T-helper 1 cell (primary cell): ENCODE results near the gene AARS2.
"Not testable (repeated sequence)": the region's sequence is repeated elsewhere in the genome, so short reads cannot be mapped to it uniquely, and the experiment has no call there.

Experiments used
- DNase-seq, 5 donors: peaks; one replicate each; pipeline ENCODE4 v3.0.0-alpha.2; 2012 to 2020

The AARS2 gene

DNA sequence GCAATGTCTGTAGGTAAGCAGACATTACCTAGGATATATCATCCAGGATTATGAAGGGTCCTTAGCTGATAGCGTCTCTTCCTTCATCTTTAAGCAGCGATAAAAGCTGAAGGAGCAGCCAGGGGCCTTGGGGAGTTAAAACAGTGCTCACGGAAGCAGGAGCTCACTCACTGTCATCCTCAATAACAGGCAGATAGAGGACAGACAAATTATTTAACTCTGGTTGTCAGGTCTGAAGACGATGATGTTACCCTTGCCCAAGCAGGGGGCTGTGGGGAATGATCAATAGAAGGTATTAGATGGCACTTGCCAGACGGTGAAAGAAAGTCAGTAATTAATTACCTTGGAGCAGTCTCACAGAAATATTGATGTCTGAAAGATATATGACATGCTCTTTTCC, 16.7 kb upstream of the AARS2 start:
- no peak for DNase-seq

DNA sequence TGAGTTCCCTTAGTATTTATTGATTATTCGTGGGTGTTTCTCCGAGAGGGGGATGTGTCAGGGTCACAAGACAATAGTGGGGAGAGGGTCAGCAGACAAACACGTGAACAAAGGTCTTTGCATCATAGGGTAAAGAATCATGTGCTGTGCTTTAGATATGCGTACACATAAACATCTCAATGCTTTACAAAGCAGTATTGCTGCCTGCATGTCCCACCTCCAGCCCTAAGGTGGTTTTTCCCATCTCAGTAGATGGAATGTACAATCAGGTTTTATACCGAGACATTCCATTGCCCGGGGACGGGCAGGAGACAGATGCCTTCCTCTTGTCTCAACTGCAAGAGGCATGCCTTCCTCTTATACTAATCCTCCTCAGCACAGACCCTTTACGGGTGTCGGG, 15.1 kb upstream of the AARS2 start:
- DNase-seq = not testable (repeated sequence)

- no peak for DNase-seq
Measured at GRCh38 chr6:44327760-44328159, 14.6 kb upstream of the AARS2 start.

GRCh38 chr6:44327096-44327495, 13.9 kb upstream of the AARS2 start:
- DNase-seq = no peak

DNA sequence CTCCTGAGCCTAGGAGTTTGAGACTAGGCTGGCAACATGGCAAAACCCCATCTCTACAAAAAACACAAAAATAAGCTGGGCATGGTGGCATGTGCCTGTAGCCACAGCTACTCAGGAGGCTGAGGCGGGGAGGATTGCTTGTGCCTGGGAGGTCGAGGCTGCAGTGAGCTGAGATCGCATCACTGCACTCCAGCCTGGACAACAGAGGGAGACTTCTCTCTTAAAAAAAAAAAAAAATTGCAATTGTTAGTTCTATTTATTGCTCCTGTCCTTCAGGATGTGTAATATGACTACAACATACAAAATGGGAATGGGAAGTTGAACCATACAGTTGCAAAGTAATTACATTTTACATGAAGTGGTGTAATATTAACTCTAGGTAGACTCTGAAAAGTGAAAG, 8.1 kb upstream of the AARS2 start:
- no peak for DNase-seq

DNA sequence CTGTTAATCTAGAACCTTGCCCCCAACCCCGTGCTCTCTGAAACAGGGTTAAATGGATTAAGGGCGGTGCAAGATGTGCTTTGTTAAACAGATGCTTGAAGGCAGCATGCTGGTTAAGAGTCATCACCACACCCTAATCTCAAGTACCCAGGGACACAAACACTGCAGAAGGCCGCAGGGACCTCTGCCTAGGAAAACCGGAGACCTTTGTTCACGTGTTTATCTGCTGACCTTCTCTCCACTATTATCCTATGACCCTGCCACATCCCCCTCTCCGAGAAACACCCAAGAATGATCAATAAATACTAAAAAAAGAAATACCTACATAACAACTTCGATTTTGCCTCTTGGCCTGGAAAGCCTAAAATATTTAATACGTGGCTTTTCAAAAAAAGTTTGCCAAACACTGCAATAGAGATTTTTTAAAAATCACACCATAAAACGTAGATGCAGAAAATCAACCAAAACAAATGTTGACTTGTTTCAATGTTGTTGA, 4.0 kb upstream of the AARS2 start:
- not testable (repeated sequence) for DNase-seq

- no peak for DNase-seq
Measured at GRCh38 chr6:44316481-44316880, 3.3 kb upstream of the AARS2 start.

GRCh38 chr6:44315951-44316350, 2.8 kb upstream of the AARS2 start:
- no peak for DNase-seq

- no peak for DNase-seq
Measured at GRCh38 chr6:44315516-44315915, 2.4 kb upstream of the AARS2 start.

GRCh38 chr6:44314657-44315056, 1.5 kb upstream of the AARS2 start:
- DNase-seq = not testable (repeated sequence)

DNA sequence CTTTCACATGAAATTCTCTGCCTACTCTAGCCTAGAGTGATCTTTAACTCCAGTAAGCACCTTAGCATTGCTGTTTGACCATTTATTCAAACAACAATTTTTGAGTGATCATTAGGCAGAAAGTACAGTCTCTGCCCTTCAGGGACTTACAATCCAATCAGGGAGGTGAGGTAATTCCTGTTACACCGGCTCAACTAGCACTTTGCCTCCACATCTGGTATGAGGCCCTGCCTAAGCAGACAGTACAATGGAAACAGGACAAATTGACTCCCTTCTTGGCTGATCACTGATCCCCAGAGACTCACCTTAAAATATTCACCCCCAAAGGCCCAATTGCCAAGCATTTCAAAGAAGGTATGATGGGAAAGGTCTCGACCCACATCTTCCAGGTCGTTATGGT, 1.4 kb downstream of the AARS2 start:
- DNase-seq = no peak

DNA sequence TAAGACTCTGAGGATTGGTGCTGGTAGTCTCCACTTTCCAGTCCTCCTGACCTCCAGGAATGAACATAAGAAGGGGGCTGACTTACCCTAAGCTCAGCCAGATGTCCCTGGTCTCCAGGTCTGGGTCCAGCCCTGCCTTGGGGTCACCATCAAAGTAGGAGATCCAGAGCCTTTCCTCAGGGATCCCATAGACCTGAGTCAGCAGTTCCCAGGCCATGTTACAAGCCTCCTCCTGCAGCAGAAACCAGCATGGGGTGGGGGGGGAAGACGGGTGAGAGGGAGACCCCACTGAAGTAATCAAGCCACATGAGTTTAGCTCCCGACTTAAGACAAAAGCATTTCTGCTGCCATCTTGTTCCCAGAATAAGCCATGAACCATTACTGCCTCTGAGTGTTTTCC, 1.8 kb downstream of the AARS2 start:
- no peak for DNase-seq

- DNase-seq = no peak
Measured at GRCh38 chr6:44310241-44310640, 2.9 kb downstream of the AARS2 start.

- DNase-seq = no peak
Measured at GRCh38 chr6:44309631-44310030, 3.5 kb downstream of the AARS2 start.

DNA sequence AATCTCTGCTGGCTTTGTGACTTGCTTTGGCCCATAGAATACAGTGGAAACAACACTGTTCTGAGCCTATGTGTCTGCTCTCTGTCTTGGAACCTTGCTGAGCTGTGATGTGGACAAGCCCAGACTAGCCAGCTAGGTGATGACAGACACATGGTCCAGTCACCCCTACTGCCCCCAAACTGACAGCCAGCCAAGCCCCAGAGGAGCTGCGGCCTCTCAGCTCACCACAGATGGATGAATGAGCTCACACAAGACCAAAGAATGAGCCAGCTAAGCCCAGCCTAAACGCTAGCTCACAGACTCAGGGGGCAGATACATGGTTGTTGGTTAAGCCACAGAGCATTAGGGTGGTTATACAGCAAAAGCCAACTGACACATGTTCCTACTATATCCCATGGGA, 4.1 kb downstream of the AARS2 start:
- no peak for DNase-seq

DNA sequence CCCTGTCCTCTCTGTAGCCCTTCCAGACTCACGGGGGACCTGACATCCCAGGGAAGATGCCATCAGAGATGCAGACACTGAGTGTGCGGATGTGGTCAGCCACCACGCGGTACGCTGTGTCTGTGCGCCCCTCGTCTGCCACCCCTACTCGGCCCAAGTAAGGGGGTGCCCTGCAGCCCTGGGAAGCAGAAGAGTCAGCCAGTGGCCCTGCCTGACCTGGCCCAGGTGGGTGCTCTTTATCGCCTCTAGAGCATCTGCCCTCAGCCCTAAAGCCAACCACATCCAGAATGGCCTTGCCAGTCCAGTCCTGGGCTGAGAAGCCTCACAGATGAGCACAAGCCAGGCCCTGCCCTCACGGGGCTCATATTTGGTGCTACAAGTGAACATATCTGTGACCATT, 5.9 kb downstream of the AARS2 start:
- no peak for DNase-seq

GRCh38 chr6:44306710-44307109, 6.4 kb downstream of the AARS2 start:
- DNase-seq = no peak

- DNase-seq = no peak
Measured at GRCh38 chr6:44305200-44305725, 7.9 kb downstream of the AARS2 start.

GRCh38 chr6:44304282-44305199, 8.6 kb downstream of the AARS2 start:
- peak in 3 of 5 donors; percentile 19 to 32 (median 24) for DNase-seq

GRCh38 chr6:44303842-44304241, 9.3 kb downstream of the AARS2 start:
- no peak for DNase-seq

- DNase-seq = no peak
Measured at GRCh38 chr6:44302856-44303255, 10.3 kb downstream of the AARS2 start.

DNA sequence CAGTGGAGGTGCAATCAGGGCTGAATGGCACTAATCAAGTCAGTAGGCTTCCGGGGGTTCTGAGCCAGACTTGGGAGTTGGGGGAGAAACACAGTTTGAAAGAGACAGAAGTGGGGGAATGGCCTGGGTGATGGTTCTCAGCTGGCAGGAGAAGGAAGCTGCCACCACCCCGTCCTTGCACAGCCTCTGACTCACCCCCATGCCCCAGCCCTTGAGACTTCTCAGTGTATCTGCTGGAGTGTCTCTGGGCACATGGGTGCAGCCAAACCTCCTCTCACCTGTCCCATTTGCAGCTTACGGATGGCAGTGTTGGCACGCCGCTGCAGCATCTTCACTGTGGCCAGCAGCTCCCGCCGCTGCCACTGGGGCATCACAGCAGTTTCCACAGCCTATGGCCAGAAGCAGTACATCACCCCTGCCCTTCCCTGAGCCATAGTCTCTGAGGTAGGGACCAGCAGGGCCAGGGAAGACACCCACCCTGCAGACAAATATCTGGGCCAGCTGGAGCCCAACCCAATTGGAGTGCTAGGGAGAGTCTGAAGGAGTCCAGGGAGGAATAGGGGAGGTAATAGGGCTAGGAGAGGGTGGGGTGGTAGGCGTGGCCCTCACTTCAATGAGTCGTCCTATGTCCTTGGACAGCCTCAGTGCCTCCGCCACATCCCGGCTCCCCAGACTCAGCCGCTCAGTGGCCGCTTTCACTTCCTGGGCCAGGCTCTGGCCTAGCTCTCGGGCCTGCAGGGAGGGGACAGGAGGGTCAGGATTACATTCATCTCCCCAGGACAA, 11.2 kb downstream of the AARS2 start:
- DNase-seq = no peak

DNA sequence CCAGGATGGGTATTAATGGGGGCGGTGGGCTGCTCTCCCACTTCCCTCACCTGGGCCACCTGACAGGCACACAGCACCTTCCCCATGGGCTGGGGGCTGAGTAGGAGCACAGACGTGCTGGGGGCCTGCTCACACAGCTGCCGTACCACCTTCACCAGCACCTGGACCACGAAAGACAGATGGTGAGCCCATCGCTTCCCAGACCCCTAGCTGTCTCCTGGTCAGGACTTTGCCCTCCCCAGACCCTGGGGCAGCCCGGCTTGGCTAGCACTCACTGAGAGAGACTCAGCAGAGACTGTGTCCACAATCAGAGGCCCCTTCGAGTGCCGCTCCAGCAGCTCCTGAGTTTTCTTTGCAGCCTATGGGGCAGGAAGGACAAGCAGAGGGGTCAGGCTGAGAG, 12.0 kb downstream of the AARS2 start:
- DNase-seq = no peak
